ENCODE measurements around the gene SPEM2. TPM values are rescaled to one million over a fixed set of nuclear protein-coding genes. Genes with fewer than 3 reads are reported as not detected.

The SPEM2 gene
- total and polyA plus RNA-seq, 4 donors: not detected

DNA sequence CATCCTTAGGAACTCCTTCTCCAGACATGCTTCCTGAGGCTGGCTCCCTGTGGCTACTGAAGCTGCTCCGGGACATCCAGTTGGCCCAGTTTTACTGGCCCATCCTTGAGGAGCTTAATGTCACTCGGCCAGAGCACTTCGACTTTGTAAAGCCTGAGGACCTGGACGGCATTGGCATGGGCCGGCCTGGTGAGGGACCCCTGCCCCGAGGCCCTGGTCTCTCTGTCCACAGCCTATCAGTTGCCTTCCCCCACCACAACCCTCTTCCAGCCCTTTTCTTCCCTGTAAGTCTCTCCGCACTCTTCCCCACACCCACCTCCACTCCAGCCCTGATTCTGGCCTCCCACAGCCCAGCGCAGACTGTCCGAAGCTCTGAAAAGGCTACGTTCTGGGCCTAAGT lies 42.5 kb upstream of the SPEM2 start (continued):
- TF ChIP-seq GABPA (IDR thresholded peaks at IDR 0.05 in 1 of 2, conservative IDR thresholded peaks at IDR 0.05 in 1 of 2) (no peak), TAF1 (conservative IDR thresholded peaks at IDR 0.05) (no peak), RXRA (IDR thresholded peaks at IDR 0.05) (no peak)
- TF ChIP-seq, protein P1, sequence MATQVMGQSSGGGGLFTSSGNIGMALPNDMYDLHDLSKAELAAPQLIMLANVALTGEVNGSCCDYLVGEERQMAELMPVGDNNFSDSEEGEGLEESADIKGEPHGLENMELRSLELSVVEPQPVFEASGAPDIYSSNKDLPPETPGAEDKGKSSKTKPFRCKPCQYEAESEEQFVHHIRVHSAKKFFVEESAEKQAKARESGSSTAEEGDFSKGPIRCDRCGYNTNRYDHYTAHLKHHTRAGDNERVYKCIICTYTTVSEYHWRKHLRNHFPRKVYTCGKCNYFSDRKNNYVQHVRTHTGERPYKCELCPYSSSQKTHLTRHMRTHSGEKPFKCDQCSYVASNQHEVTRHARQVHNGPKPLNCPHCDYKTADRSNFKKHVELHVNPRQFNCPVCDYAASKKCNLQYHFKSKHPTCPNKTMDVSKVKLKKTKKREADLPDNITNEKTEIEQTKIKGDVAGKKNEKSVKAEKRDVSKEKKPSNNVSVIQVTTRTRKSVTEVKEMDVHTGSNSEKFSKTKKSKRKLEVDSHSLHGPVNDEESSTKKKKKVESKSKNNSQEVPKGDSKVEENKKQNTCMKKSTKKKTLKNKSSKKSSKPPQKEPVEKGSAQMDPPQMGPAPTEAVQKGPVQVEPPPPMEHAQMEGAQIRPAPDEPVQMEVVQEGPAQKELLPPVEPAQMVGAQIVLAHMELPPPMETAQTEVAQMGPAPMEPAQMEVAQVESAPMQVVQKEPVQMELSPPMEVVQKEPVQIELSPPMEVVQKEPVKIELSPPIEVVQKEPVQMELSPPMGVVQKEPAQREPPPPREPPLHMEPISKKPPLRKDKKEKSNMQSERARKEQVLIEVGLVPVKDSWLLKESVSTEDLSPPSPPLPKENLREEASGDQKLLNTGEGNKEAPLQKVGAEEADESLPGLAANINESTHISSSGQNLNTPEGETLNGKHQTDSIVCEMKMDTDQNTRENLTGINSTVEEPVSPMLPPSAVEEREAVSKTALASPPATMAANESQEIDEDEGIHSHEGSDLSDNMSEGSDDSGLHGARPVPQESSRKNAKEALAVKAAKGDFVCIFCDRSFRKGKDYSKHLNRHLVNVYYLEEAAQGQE (IDR thresholded peaks at IDR 0.05): no peak
- TF ChIP-seq, protein P2, sequence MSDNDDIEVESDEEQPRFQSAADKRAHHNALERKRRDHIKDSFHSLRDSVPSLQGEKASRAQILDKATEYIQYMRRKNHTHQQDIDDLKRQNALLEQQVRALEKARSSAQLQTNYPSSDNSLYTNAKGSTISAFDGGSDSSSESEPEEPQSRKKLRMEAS (IDR thresholded peaks at IDR 0.05): no peak

DNA sequence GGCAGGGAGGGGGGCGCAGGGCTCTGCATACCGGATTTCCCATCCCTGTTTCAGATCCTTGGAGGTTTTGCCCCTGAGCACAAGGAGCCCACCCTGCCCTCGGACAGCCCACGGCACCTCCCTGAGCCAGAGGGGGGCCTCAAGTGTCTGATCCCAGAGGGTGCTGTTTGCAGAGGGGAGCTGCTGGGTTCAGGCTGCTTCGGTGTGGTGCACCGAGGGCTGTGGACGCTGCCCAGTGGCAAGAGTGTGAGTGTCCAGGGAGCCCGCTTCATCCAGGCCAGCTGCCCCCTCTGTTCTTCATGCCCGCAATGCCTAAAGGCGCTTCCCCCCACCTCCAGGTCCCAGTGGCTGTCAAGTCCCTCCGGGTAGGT lies 42.1 kb upstream of the SPEM2 start:
- Histone ChIP-seq H3K9ac (ENCODE audit: low read depth in 1 of 2, low read length in 2 of 2) (no peak overlapping the region), H3K27me3 (ENCODE audit: control insufficient read depth in 4 of 4, insufficient read depth in 4 of 4, low read length in 3 of 4) (peaks cover 0 to 3% (median 0%) of the 10 kb centered on the region in 4 donors)

DNA sequence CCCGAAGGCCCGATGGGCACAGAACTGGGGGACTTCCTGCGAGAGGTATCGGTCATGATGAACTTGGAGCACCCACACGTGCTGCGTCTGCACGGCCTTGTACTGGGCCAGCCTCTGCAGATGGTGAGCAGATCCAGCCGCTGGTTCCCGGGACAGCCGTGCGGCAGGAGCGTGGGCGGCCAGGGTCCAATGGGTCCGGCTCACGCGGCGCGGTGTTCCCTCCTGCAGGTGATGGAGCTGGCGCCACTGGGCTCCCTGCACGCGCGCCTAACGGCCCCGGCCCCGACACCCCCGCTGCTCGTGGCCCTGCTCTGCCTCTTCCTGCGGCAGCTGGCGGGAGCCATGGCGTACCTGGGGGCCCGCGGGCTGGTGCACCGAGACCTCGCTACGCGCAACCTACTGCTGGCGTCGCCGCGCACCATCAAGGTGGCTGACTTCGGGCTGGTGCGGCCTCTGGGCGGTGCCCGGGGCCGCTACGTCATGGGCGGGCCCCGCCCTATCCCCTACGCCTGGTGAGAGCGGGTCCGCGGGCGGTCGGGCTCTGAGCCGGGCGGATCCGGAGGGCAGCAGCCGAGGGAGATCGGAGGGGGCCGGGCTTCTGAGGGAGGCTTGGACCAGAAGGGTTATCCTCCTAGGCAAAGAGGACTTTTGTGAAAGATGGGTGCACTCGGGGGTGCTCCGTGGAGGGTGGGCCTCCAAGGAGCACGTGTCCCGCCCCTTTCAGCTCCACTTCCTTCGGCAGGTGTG lies 41.5 kb upstream of the SPEM2 start:
- H3K9me3 ChIP-seq (ENCODE audit: control insufficient read depth in 4 of 4, low read length in 3 of 4): no peaks in the 10 kb centered on the region
- H3K36me3 ChIP-seq (ENCODE audit: control insufficient read depth in 4 of 4, insufficient read depth in 3 of 4, low read depth in 1 of 4, low read length in 3 of 4): peaks cover 0 to 6% (median 2%) of the 10 kb centered on the region in 4 donors
- H3K27ac ChIP-seq (ENCODE audit: low read depth in 1 of 2, low read length in 2 of 2): no peak overlapping the region
- peak overlapping the region in 1 of 3 donors; percentile 20 for H3K4me3 ChIP-seq (ENCODE audit: low read depth in 1 of 3, low read length in 3 of 3)
- H3K9ac ChIP-seq (ENCODE audit: low read depth in 1 of 2, low read length in 2 of 2): no peak overlapping the region
- H3K4me1 ChIP-seq (ENCODE audit: control insufficient read depth in 4 of 4, insufficient read depth in 4 of 4, low read length in 3 of 4): peaks cover 6 to 18% (median 12%) of the 10 kb centered on the region in 4 donors
- TF ChIP-seq TAF1 (conservative IDR thresholded peaks at IDR 0.05): no peak
- peaks cover 0 to 3% (median 0%) of the 10 kb centered on the region in 4 donors for H3K27me3 ChIP-seq (ENCODE audit: control insufficient read depth in 4 of 4, insufficient read depth in 4 of 4, low read length in 3 of 4)
- WGBS: 63% methylated on average over 65 of the region's 65 CpGs
- no peak for DNase-seq (ENCODE audit: low spot score)

More for the DNA sequence above, 42.1 kb upstream of the SPEM2 start:
- Histone ChIP-seq H3K36me3 (ENCODE audit: control insufficient read depth in 4 of 4, insufficient read depth in 3 of 4, low read depth in 1 of 4, low read length in 3 of 4) (peaks cover 0 to 6% (median 0%) of the 10 kb centered on the region in 4 donors), H3K4me1 (ENCODE audit: control insufficient read depth in 4 of 4, insufficient read depth in 4 of 4, low read length in 3 of 4) (peaks cover 6 to 18% (median 12%) of the 10 kb centered on the region in 4 donors), H3K4me3 (ENCODE audit: low read depth in 1 of 3, low read length in 3 of 3) (no peak overlapping the region), H3K9me3 (ENCODE audit: control insufficient read depth in 4 of 4, low read length in 3 of 4) (no peaks in the 10 kb centered on the region), H3K27ac (ENCODE audit: low read depth in 1 of 2, low read length in 2 of 2) (no peak overlapping the region)
- no peak for TF ChIP-seq SP1 (IDR thresholded peaks at IDR 0.05)
- 90% methylated on average over 11 of the region's 11 CpGs for WGBS
- no peak for DNase-seq (ENCODE audit: low spot score)

DNA sequence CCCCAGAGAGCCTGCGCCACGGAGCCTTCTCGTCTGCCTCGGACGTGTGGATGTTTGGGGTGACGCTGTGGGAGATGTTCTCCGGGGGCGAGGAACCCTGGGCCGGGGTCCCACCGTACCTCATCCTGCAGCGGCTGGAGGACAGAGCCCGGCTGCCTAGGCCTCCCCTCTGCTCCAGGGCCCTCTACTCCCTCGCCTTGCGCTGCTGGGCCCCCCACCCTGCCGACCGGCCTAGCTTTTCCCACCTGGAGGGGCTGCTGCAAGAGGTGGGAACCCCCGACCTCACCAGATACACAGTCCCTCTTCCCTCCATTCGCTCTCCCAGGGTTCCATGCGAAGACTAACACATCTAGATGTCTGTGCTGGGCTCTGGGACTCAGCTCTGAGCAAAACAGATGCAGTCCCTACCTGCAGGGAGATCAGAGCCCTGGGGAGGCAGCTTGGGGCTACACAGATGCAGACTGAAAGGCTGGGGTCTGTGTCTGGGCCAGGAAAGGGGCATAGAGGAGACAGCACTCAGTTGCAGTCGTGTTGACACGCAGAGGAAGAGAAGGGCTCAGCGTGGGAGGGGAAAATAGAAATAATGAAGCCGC lies 40.8 kb upstream of the SPEM2 start:
- WGBS: 77% methylated on average over 23 of the region's 23 CpGs
- peaks cover 0 to 3% (median 0%) of the 10 kb centered on the region in 4 donors for H3K27me3 ChIP-seq (ENCODE audit: control insufficient read depth in 4 of 4, insufficient read depth in 4 of 4, low read length in 3 of 4)
- DNase-seq (ENCODE audit: low spot score): no peak
- H3K9me3 ChIP-seq (ENCODE audit: control insufficient read depth in 4 of 4, low read length in 3 of 4): no peaks in the 10 kb centered on the region
- no peak overlapping the region for H3K4me3 ChIP-seq (ENCODE audit: low read depth in 1 of 3, low read length in 3 of 3)
- peaks cover 0 to 8% (median 4%) of the 10 kb centered on the region in 4 donors for H3K36me3 ChIP-seq (ENCODE audit: control insufficient read depth in 4 of 4, insufficient read depth in 3 of 4, low read depth in 1 of 4, low read length in 3 of 4)
- H3K4me1 ChIP-seq (ENCODE audit: control insufficient read depth in 4 of 4, insufficient read depth in 4 of 4, low read length in 3 of 4): peaks cover 6 to 18% (median 12%) of the 10 kb centered on the region in 4 donors
- H3K9ac ChIP-seq (ENCODE audit: low read depth in 1 of 2, low read length in 2 of 2): no peak overlapping the region
- no peak overlapping the region for H3K27ac ChIP-seq (ENCODE audit: low read depth in 1 of 2, low read length in 2 of 2)
- TF ChIP-seq HNF4A (conservative IDR thresholded peaks at IDR 0.05) (no peak), YY1 (IDR thresholded peaks at IDR 0.05) (no peak)
